HepG2 (cell line): ENCODE measurements around the gene DDX18.

Experiments used
- CTCF ChIP-seq: sonication (generic); formaldehyde crosslinking; IDR thresholded peaks from 2 replicates; pipeline ENCODE4 v1.5.0; 2020; ENCODE audit warnings: mild to moderate bottlenecking, missing genetic modification reagents, moderate library complexity
- ESRRA ChIP-seq: sonication (generic); formaldehyde crosslinking; IDR thresholded peaks from 2 replicates; pipeline ENCODE4 v1.5.1; 2020; ENCODE audit warnings: mild to moderate bottlenecking, low read depth, missing genetic modification reagents
- EZH2 ChIP-seq: conservative IDR thresholded peaks from 2 replicates; pipeline ENCODE4 v1.6.1; 2012; ENCODE audit warnings: mild to moderate bottlenecking, low read depth, low read length, moderate library complexity
- GMEB1 ChIP-seq: sonication (generic); formaldehyde crosslinking; IDR thresholded peaks from 2 replicates; pipeline ENCODE4 v1.5.1; 2020; ENCODE audit warnings: missing genetic modification reagents, mild to moderate bottlenecking, borderline replicate concordance
- MZF1 ChIP-seq: sonication (generic); formaldehyde crosslinking; IDR thresholded peaks from 2 replicates; pipeline ENCODE4 v1.8.1; 2023; ENCODE audit warnings: mild to moderate bottlenecking, missing genetic modification reagents, borderline replicate concordance
- SRF ChIP-seq: IDR thresholded peaks from 2 replicates; pipeline ENCODE4 v1.6.1; 2011; ENCODE audit warnings: mild to moderate bottlenecking, low read depth, low read length, moderate library complexity
- STAT5B ChIP-seq: sonication (generic); formaldehyde crosslinking; IDR thresholded peaks from 2 replicates; pipeline ENCODE4 v1.4.0; 2020; ENCODE audit warnings: missing genetic modification reagents
- SUZ12 ChIP-seq: fragments of 150-350 bp; IDR thresholded peaks from 2 replicates; pipeline ENCODE4 v1.6.1; 2014; ENCODE audit warnings: low read depth, low read length
- ZNF121 ChIP-seq: sonication (generic); formaldehyde crosslinking; IDR thresholded peaks from 2 replicates; pipeline ENCODE4 v1.5.0; 2020; ENCODE audit warnings: mild to moderate bottlenecking, missing genetic modification reagents
- ZSCAN20 ChIP-seq: sonication (generic); formaldehyde crosslinking; IDR thresholded peaks from 2 replicates; pipeline ENCODE4 v1.4.0; 2020; ENCODE audit warnings: missing genetic modification reagents, mild to moderate bottlenecking, borderline replicate concordance

DNA sequence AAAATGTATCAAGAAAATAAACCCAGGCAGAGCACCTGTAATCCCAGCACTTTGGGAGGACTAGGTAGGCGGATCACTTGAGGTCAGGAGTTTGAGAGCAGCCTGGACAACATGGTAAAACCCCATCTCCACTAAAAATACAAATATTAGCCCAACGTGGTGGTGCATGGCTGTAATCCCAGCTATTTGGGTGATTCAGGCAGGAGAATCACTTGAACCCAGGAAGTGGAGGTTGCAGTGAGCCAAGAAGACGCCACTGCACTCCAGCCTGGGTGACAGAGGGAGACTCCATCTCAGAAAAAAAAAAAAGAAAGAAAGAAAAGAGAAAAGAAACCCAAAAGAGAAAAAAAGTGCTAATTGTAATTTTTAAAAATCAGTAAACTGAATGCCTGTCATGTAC, 41.4 kb downstream of the DDX18 start:
- TF ChIP-seq ESRRA (CRISPR knock-in tag) (no peak), MZF1 (CRISPR knock-in tag) (no peak), SRF (no peak), EZH2 (no peak), STAT5B (CRISPR knock-in tag) (no peak), ZNF121 (CRISPR knock-in tag) (no peak), GMEB1 (CRISPR knock-in tag) (no peak), SUZ12 (no peak), CTCF (CRISPR knock-in tag) (no peak), ZSCAN20 (CRISPR knock-in tag) (no peak)
